ENCODE results near the gene VRK2.
"Not testable (repeated sequence)": the region's sequence is repeated elsewhere in the genome, so short reads cannot be mapped to it uniquely, and the experiment has no call there.

VRK2 gene

DNA sequence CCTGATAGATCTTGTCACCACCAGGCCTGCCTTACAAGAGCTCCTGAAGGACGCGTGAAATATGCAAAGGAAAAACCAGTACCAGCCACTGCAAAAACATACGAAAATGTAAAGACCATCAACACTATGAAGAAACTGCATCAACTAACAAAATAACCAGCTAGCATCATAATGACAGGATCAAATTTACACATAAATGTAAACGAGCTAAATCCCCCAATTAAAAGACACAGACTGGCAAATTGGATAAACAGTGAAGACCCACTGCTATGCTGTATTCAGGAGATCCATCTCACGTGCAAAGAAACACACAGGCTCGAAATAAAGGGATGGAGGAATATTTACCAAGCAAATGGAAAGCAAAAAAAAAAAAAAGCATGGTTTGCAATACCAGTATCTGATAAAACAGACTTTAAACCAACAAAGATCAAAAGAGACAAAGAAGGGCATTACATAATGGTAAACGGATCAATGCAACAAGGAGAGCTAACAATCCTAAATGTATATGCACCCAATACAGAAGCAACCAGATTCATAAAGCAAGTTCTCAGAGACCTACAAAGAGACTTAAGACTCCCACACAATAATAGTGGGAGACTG lies 123.8 kb downstream of the VRK2 start:
- DNase-seq: not testable (repeated sequence)

DNA sequence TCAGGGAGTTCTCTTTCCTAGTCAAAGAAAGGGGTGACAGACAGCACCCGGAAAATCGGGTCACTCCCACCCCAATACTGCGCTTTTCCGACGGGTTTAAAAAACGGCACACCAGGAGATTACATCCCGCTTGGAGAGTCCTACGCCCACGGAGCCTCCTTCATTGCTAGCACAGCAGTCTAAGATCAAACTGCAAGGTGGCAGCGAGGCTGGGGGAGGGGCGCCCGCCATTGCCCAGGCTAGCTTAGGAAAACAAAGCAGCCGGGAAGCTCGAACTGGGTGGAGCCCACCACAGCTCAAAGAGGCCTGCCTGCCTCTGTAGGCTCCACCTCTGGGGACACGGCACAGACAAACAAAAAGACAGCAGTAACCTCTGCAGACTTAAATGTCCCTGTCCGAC lies 125.2 kb downstream of the VRK2 start:
- DNase-seq: not testable (repeated sequence)

DNA sequence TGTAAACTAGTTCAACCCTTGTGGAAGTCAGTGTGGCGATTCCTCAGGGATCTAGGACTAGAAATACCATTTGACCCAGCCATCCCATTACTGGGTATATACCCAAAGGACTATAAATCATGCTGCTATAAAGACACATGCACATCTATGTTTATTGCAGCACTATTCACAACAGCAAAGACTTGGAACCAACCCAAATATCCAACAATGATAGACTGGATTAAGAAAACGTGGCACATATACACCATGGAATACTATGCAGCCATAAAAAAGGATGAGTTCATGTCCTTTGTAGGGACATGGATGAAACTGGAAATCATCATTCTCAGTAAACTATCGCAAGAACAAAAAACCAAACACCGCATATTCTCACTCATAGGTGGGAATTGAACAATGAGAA lies 130.6 kb downstream of the VRK2 start:
- DNase-seq: not testable (repeated sequence)

DNA sequence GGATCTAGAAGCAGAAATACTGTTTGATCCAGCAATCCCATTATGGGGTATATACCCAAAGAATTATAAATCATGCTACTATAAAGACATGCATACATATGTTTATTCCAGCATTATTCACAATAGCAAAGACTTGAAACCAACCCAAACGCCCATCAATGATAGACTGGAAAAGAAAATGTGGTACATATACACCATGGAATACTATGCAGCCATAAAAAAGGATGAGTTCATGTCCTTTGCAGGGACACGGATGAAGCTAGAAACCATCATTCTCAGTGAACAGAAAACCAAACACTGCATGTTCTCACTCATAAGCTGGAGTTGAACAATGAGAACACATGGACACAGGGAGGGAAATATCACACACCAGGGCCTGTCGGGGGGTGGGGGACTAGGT lies 133.6 kb downstream of the VRK2 start:
- not testable (repeated sequence) for DNase-seq

DNA sequence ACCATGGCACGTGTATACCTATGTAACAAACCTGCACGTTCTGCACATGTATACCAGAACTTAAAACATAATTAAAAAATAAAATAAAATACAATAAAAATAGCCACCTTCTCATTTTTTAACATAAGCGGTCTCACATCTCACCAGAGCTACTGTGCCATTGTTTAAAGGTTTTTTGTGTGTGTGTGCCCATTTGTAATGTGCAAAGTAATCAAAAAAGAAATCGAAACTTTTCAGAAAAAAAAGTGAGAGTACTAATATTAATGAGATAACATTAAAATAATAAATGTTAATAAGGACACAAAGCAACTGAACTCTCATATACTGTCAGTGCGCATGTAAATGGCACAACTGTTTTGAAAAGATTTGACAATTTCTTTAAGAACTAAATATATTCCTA lies 134.0 kb downstream of the VRK2 start:
- no peak for DNase-seq

DNA sequence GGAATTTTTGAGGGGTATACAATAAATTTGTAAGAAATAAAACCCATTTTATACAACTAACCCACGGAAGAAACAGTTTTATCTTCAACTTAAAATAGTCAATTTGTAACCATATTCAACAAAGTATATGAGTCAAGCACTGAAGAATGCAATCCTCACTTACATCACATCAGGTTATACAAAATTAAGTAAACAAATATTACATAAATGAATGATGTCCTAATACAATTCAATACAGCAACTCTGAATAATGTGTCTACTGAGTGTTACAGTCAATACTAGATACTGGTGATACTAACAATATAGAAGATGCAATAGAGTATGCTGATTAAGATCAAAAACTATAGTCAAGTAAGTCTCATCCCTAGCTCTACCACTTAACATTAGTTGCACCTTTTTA lies 135.9 kb downstream of the VRK2 start:
- no peak for DNase-seq

DNA sequence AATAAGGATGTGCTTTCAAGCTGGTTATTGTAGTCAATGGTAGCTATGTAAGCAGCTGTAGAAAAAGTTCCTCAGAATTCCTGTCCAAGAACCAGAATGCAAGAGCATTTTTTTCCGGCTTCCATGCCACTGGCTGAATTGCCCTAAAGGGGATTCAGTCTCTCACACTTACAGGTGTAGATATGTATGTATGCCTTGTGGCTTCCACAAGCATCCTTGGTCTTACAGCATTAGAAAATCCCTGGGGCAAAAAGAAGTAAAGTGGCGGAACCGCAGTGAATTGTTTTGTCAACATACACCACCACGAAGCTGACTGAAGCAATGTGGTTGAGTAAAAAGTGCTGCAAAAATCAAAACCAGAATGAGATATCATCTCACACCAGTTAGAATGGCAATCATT lies 139.9 kb downstream of the VRK2 start:
- DNase-seq: no peak

DNA sequence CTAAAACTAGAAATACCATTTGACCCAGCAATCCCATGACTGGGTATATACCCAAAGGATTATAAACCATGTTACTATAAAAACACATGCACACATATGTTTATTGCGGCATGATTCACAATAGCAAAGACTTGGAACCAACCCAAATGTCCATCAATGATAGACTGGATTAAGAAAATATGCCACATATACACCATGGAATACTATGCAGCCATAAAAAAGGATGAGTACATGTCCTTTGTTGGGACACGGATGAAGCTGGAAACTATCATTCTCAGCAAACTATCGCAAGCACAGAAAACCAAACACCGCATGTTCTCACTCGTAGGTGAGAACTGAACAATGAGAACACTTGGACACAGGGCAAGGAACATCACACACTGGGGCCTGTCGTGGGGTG lies 140.4 kb downstream of the VRK2 start:
- not testable (repeated sequence) for DNase-seq

DNA sequence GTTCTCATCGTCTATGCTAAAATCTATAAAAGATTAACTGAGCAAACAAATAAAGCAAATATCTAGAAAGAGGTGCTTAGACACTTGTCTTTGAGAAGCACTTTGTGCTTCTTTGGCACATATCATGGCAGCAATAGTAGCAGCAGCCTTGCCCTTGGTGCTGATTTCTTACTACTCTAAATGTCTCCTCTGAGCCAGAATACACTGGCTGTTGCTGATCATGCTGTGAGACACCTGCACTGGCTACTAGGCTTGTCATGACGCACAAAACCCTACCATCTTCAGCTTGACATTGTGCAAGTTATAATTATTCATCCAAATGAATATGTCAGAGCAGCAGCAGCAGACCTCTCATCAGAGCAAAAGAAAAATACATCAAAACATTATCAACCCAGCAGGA lies 147.9 kb downstream of the VRK2 start:
- no peak for DNase-seq

DNA sequence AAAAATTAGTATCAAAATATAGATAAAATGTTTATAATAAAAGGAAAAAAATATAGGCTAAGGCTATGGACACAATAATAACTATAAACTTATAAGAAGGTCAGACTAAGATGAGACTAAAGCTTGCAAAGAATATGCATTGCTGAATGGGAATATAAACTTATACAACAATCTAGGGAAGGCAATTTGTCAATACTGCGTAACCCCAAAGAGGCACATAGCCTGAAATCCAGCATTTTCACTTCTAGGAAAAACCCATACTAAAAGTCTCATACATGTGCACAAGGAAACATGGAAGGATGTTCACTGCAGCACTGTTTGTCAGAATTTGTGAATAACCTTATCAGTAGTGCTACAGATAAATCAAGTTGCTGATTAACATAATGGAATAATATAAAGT lies 149.1 kb downstream of the VRK2 start:
- no peak for DNase-seq

DNA sequence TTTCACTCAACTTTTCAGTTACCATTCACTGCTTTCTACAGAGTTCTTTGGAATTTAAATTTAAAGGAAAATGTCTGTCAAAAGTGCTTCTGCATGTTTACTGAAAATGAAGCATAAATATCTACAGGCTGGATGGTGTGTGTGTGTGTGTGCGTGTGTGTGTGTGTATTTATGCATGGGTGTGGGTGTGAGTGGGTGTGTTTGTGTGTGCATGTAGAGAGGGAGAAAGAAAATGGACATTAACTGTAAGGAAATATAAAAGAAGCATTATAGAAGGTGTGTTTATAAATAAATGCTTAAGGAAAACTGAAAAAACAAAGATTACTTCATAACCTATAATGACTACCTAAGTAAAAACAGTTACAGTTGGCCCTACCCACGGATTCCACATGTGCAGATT lies 151.3 kb downstream of the VRK2 start:
- no peak for DNase-seq

DNA sequence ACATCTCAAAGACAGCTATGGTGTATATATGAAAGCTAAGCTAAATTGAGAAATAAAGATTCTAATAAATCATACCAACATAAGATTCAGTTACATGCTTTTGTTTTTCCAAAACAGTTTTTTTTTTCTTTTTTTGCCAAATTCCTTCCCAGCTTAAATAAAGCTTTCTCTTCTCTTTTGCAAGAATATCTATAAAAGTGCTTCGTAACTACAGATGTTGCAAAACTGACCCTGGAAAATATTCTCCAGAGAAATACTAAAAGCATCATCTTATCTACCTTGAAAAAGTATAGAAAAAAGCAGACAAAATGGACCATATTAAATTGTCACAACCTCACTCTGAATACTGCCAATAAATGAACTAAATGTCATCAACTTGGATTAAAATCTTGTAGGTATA lies 155.8 kb downstream of the VRK2 start:
- no peak for DNase-seq

DNA sequence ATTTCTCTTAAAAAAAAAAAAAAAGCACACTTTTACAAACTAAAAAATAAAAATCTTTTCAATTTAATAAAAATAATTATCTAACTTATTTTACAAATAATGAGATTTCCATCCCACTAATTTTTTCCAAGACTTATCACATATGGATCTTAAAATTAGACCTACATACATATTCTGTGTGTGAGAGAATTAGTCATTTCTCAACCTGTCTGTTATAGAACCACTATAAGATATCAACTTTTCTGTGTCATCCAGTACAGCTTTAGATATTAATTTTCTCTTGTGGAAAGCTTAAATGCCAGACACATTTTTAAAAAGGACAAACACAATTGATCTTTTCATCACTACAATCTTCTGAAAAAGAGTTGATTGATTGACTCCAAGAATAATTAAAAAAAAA lies 156.4 kb downstream of the VRK2 start:
- no peak for DNase-seq

DNA sequence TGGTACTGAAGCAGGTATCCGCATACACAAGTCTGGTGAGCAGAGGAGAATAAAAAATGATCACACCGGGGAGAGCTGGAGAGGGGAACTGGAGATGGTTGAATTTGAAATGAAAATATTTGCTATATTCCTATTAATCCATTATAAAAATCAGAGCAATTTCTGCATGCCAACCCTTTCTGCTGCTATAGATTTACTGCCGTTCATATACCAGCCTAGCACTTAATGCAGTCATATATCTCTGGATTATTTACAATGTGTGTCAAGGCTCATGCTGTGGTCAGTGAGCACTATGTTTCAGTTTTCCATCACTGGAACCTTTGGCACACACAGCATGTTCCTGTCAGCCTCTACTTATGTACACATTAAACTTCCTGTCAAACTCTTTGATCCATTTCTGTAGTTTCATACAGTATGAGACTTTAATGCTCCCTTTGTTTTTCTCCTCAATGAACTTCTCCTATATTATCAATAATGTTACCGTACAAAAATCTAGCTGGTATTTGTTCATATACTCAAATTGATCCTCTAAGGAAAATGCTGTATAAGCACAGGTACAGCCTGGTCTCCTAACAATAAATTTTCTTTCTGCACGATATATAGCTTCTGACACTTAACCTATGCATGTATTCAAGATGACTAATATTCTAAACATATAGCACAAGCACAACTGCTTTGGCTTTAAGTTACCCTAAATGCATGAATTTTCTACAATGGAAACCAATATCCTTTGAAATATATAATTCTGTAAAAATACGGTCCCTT lies 157.8 kb downstream of the VRK2 start:
- DNase-seq: no peak

DNA sequence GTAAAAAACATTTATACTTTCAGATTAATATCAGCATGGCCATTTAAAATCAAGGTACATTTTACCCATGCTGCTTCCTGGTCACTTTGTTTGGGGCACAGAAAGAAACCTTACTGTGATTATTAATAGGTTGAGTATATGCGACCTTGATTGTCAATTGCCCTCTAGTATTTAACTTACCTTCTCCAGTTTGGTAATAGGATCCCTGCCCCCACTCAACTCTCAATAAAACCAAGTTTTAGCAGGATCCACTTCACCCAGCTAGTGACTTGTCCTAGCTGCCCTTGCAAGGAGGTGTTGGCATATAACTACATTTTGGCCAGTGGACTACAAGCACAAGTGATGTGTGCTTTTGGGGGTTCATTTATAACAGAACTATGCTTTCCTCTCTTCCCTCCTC lies 160.2 kb downstream of the VRK2 start:
- DNase-seq: no peak

DNA sequence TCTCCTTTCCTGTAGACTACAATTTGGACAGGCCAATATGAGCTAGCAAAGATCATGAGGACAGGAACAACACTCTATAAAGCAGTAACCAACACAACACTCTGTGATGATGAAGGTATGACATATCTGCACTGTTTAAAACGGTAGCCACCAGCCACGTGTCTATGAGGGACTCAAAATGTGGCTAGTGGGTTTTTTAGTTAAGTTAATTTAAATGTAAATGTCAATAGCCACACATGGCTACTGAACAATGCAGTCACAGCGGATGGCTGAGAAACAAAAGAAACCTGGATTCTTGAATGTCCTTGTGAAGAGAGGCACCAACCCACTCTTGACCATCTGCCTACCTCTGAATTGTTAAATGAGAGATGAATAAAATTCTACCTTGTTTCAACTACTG lies 160.6 kb downstream of the VRK2 start:
- no peak for DNase-seq

Data from activated CD8-positive, alpha-beta memory T cell treated with anti-CD3 and anti-CD28 coated beads, Interleukin-2, amount 50 U/mL, for 4 hours (primary cell).